MM.1S (cell line): Measurements from ENCODE around the gene RINL.

ENCODE experiments used
- DNase-seq: peaks from one replicate; pipeline ENCODE4 v3.0.0-alpha.2; 2015
- H2AFZ ChIP-seq: fragments of 300-600 bp; sonication (generic); 2 replicates; pipeline ENCODE4 v1.6.0; 2016; ENCODE audit warnings: antibody characterized with exemption, low read length
- H3F3A ChIP-seq: fragments of 300-600 bp; sonication (generic); 2 replicates; pipeline ENCODE4 v1.6.1; 2016; ENCODE audit warnings: mild to moderate bottlenecking, antibody characterized with exemption, low read length, moderate library complexity, mixed read lengths; ENCODE audit not compliant: insufficient read depth
- H3K27ac ChIP-seq: fragments of 300-600 bp; sonication (generic); 2 replicates; pipeline ENCODE4 v1.5.1; 2016; ENCODE audit warnings: mild to moderate bottlenecking, low read length
- H3K27me3 ChIP-seq: fragments of 300-600 bp; sonication (generic); replicated peaks from 2 replicates; pipeline ENCODE4 v1.6.0; 2016; ENCODE audit warnings: low read length; ENCODE audit not compliant: insufficient read depth
- H3K36me3 ChIP-seq: fragments of 300-600 bp; sonication (generic); replicated peaks from 2 replicates; pipeline ENCODE4 v1.6.1; 2016; ENCODE audit warnings: mild to moderate bottlenecking, low read length, mixed read lengths; ENCODE audit not compliant: insufficient read depth
- H3K4me1 ChIP-seq: fragments of 300-600 bp; sonication (generic); 2 replicates; pipeline ENCODE4 v1.6.1; 2016; ENCODE audit warnings: low read length, mixed read lengths
- H3K4me2 ChIP-seq: fragments of 300-600 bp; sonication (generic); 2 replicates; pipeline ENCODE4 v1.6.0; 2016; ENCODE audit warnings: low read depth, low read length
- H3K4me3 ChIP-seq: fragments of 300-600 bp; sonication (generic); 2 replicates; pipeline ENCODE4 v1.5.1; 2016; ENCODE audit warnings: low read length, mixed read lengths
- H3K79me2 ChIP-seq: fragments of 300-600 bp; sonication (generic); 2 replicates; pipeline ENCODE4 v1.6.1; 2016; ENCODE audit warnings: mixed run types, low read length, mixed read lengths
- H3K9ac ChIP-seq: fragments of 300-600 bp; sonication (generic); 2 replicates; pipeline ENCODE4 v1.6.1; 2016; ENCODE audit warnings: low read length, mixed read lengths
- H3K9me2 ChIP-seq: fragments of 300-600 bp; sonication (generic); replicated peaks from 2 replicates; pipeline ENCODE4 v1.6.1; 2016; ENCODE audit warnings: mild to moderate bottlenecking, low read length, mixed read lengths; ENCODE audit not compliant: insufficient read depth
- H3K9me3 ChIP-seq: fragments of 300-600 bp; sonication (generic); replicated peaks from 2 replicates; pipeline ENCODE4 v1.6.1; 2016; ENCODE audit warnings: mild to moderate bottlenecking, low read length, mixed read lengths; ENCODE audit not compliant: insufficient read depth
- H4K20me1 ChIP-seq: fragments of 300-600 bp; sonication (generic); 2 replicates; pipeline ENCODE4 v1.6.1; 2016; ENCODE audit warnings: mild to moderate bottlenecking, low read length, moderate library complexity, mixed read lengths; ENCODE audit not compliant: insufficient read depth
- EZH2 ChIP-seq: fragments of 300-600 bp; sonication (generic); optimal IDR thresholded peaks from 2 replicates; pipeline ENCODE3; 2017; ENCODE audit warnings: low read depth, mild to moderate bottlenecking, antibody characterized with exemption, low read length, mixed read lengths
- EZH2phosphoT487 ChIP-seq: fragments of 300-600 bp; sonication (generic); IDR thresholded peaks from 2 replicates; pipeline ENCODE4 v1.6.1; 2018; ENCODE audit warnings: antibody characterized with exemption, low read length
- TF ChIP-seq, protein P1 (sequence below): fragments of 300-600 bp; sonication (generic); IDR thresholded peaks from 2 replicates; pipeline ENCODE4 v1.5.1; 2016; ENCODE audit warnings: antibody characterized with exemption, low read length, mixed read lengths

Gene RINL

DNA sequence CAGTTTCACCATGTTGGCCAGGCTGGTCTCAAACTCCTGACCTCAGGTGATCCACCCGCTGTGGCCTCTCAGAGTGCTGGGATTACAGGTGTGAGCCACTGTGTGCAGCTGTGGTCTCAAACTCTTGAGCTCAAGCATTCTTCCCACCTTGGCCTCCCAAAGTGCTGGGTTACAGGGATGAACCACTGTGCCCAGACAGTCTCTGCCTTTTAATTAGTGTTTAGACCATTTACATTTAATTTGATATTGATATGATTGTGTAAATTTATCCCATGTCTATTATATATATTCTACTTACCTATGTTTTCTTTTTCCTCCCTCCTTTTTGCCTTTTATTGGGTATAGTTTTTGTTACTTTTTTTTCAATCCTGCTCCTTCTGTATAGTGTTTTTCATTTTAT is 23.6 kb upstream of the RINL start:
- TF ChIP-seq, protein P1, sequence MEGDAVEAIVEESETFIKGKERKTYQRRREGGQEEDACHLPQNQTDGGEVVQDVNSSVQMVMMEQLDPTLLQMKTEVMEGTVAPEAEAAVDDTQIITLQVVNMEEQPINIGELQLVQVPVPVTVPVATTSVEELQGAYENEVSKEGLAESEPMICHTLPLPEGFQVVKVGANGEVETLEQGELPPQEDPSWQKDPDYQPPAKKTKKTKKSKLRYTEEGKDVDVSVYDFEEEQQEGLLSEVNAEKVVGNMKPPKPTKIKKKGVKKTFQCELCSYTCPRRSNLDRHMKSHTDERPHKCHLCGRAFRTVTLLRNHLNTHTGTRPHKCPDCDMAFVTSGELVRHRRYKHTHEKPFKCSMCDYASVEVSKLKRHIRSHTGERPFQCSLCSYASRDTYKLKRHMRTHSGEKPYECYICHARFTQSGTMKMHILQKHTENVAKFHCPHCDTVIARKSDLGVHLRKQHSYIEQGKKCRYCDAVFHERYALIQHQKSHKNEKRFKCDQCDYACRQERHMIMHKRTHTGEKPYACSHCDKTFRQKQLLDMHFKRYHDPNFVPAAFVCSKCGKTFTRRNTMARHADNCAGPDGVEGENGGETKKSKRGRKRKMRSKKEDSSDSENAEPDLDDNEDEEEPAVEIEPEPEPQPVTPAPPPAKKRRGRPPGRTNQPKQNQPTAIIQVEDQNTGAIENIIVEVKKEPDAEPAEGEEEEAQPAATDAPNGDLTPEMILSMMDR, result no peak
- no peak for TF ChIP-seq EZH2phosphoT487
- TF ChIP-seq EZH2, result no peak
- no peak overlapping the region for H3K27ac ChIP-seq
- H3K36me3 ChIP-seq, result no peaks in the 10 kb centered on the region
- H3K9me3 ChIP-seq, result no peaks in the 10 kb centered on the region
- H3K4me3 ChIP-seq, result no peak overlapping the region
- H3K4me2 ChIP-seq, result peak overlapping the region; percentile 75; the same call in 1 of the 2 replicates
- H2AFZ ChIP-seq, result no peak overlapping the region
- H3F3A ChIP-seq, result peaks cover 6% of the 10 kb centered on the region
- no peak overlapping the region for H3K9ac ChIP-seq
- no peaks in the 10 kb centered on the region for H3K9me2 ChIP-seq
- DNase-seq, result no peak
- peaks cover 62% of the 10 kb centered on the region for H3K79me2 ChIP-seq
- no peaks in the 10 kb centered on the region for H4K20me1 ChIP-seq
- H3K27me3 ChIP-seq, result no peaks in the 10 kb centered on the region
- H3K4me1 ChIP-seq, result peaks cover 17% of the 10 kb centered on the region; the same call in 1 of the 2 replicates

DNA sequence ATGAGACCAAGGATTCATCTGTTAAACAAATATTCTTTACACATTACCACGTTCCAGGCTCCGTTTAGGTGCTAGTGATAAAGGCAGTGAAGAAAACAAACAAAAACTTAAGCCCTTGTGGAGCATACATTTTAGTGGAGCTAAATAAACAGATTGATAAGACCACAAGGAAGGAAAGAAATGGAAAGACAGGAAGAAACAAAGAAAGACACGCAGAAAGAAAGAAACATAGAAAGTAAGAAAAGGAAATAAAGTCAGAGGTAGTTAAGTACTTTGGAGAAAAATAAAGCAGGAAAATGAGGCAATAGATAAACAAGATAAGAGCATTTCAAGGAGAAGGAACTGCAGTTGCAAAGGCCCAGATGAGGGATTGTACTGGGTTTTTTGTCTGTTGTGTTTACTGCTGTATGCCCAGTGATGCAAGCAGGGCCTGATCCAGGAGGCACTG is 22.7 kb upstream of the RINL start:
- Histone ChIP-seq H3K36me3 (no peaks in the 10 kb centered on the region), H3K4me3 (peak overlapping the region; percentile 73), H3K27me3 (no peaks in the 10 kb centered on the region), H4K20me1 (no peaks in the 10 kb centered on the region), H3K4me2 (peak overlapping the region; percentile 75), H3K27ac (peak overlapping the region; percentile 43; the same call in 1 of the 2 replicates), H3K4me1 (peaks cover 17% of the 10 kb centered on the region; the same call in 1 of the 2 replicates), H3K79me2 (peaks cover 66% of the 10 kb centered on the region), H3K9me3 (no peaks in the 10 kb centered on the region), H3F3A (peaks cover 6% of the 10 kb centered on the region), H3K9ac (peak overlapping the region; percentile 75), H3K9me2 (no peaks in the 10 kb centered on the region), H2AFZ (no peak overlapping the region)
- TF ChIP-seq EZH2phosphoT487, result no peak
- TF ChIP-seq, protein P1, result no peak
- no peak for TF ChIP-seq EZH2
- DNase-seq, result no peak

GRCh38 chr19:38900202-38900629 is 22.1 kb upstream of the RINL start:
- no peak for DNase-seq
- TF ChIP-seq, protein P1, result no peak
- TF ChIP-seq EZH2 (no peak), EZH2phosphoT487 (no peak)
- Histone ChIP-seq H3K79me2 (peaks cover 67% of the 10 kb centered on the region), H3K9me3 (no peaks in the 10 kb centered on the region), H4K20me1 (no peaks in the 10 kb centered on the region), H3K27ac (peak overlapping the region; percentile 43; the same call in 1 of the 2 replicates), H3K36me3 (no peaks in the 10 kb centered on the region), H3K4me2 (peak overlapping the region; percentile 75), H2AFZ (peak overlapping the region; percentile 70), H3F3A (peaks cover 6% of the 10 kb centered on the region), H3K27me3 (no peaks in the 10 kb centered on the region), H3K9ac (peak overlapping the region; percentile 75), H3K4me3 (peak overlapping the region; percentile 73), H3K9me2 (no peaks in the 10 kb centered on the region), H3K4me1 (peaks cover 17% of the 10 kb centered on the region; the same call in 1 of the 2 replicates)
